ENCODE measurements around the gene ART3.

ART3 gene

GRCh38 chr4:76058302-76058701 lies 16.2 kb upstream of the ART3 start:
- H3K9me3 Mint-ChIP-seq: no peaks in the 10 kb centered on the region
- DNase-seq: no peak
- H3K4me3 Mint-ChIP-seq: no peak overlapping the region
- H3K4me1 Mint-ChIP-seq: peaks cover 29% of the 10 kb centered on the region
- H3K27me3 Mint-ChIP-seq: no peaks in the 10 kb centered on the region
- no peaks in the 10 kb centered on the region for H3K36me3 Mint-ChIP-seq
- CTCF ChIA-PET: interaction anchor here (1.5 to 2.9 kb wide), 2 partner anchors 9 to 62 kb away, joined by 4 to 24 read pairs; no protein-coding TSS in a partner anchor
- no peak overlapping the region for H3K27ac Mint-ChIP-seq

- no peaks in the 10 kb centered on the region for H3K36me3 Mint-ChIP-seq
- H3K27me3 Mint-ChIP-seq: no peaks in the 10 kb centered on the region
- H3K4me3 Mint-ChIP-seq: no peak overlapping the region
- CTCF ChIA-PET: interaction anchor here (0.8 to 2.9 kb wide), 3 partner anchors 8 to 63 kb away, joined by 3 to 24 read pairs (median 4); no protein-coding TSS in a partner anchor
- H3K4me1 Mint-ChIP-seq: peaks cover 29% of the 10 kb centered on the region
- H3K9me3 Mint-ChIP-seq: no peaks in the 10 kb centered on the region
- H3K27ac Mint-ChIP-seq: no peak overlapping the region
- DNase-seq: no peak
Measured at GRCh38 chr4:76058888-76059426, 15.6 kb upstream of the ART3 start.

- no peak overlapping the region for H3K4me3 Mint-ChIP-seq
- no peak for DNase-seq
- no peaks in the 10 kb centered on the region for H3K36me3 Mint-ChIP-seq
Measured at GRCh38 chr4:76059750-76060149, 14.8 kb upstream of the ART3 start.

GRCh38 chr4:76060506-76060905 lies 14.0 kb upstream of the ART3 start:
- Mint-ChIP-seq H3K36me3 (no peaks in the 10 kb centered on the region), H3K4me3 (no peak overlapping the region), H3K4me1 (peaks cover 22% of the 10 kb centered on the region), H3K27ac (no peak overlapping the region), H3K9me3 (no peaks in the 10 kb centered on the region), H3K27me3 (no peaks in the 10 kb centered on the region)
- DNase-seq: no peak
- CTCF ChIA-PET: interaction anchor here (1.3 to 5.1 kb wide), 2 partner anchors 61 to 64 kb away, joined by 3 to 45 read pairs; no protein-coding TSS in a partner anchor

More at GRCh38 chr4:76059750-76060149, 14.8 kb upstream of the ART3 start:
- H3K27ac Mint-ChIP-seq: no peak overlapping the region
- H3K27me3 Mint-ChIP-seq: no peaks in the 10 kb centered on the region
- H3K4me1 Mint-ChIP-seq: peaks cover 29% of the 10 kb centered on the region
- no peaks in the 10 kb centered on the region for H3K9me3 Mint-ChIP-seq
- CTCF ChIA-PET: interaction anchor here (2.9 kb wide), 1 partner anchor 64 kb away, joined by 24 read pairs; no protein-coding TSS in a partner anchor

- H3K27me3 Mint-ChIP-seq: no peaks in the 10 kb centered on the region
- CTCF ChIA-PET: interaction anchor here (1.3 to 5.1 kb wide), 2 partner anchors 61 to 65 kb away, joined by 3 to 45 read pairs; no protein-coding TSS in a partner anchor
- H3K9me3 Mint-ChIP-seq: no peaks in the 10 kb centered on the region
- H3K36me3 Mint-ChIP-seq: no peaks in the 10 kb centered on the region
- no peak for DNase-seq
- H3K27ac Mint-ChIP-seq: no peak overlapping the region
- peaks cover 16% of the 10 kb centered on the region for H3K4me1 Mint-ChIP-seq
- H3K4me3 Mint-ChIP-seq: no peak overlapping the region
Measured at GRCh38 chr4:76061421-76061820, 13.1 kb upstream of the ART3 start.

- Mint-ChIP-seq H3K9me3 (no peaks in the 10 kb centered on the region), H3K36me3 (no peaks in the 10 kb centered on the region), H3K4me1 (peaks cover 16% of the 10 kb centered on the region), H3K4me3 (no peak overlapping the region), H3K27ac (no peak overlapping the region), H3K27me3 (no peaks in the 10 kb centered on the region)
- DNase-seq: no peak
- CTCF ChIA-PET: interaction anchor here (5.1 kb wide), 1 partner anchor 66 kb away, joined by 45 read pairs; no protein-coding TSS in a partner anchor
Measured at GRCh38 chr4:76061982-76062381, 12.5 kb upstream of the ART3 start.

GRCh38 chr4:76066546-76066945 lies 8.0 kb upstream of the ART3 start:
- H3K9me3 Mint-ChIP-seq: no peaks in the 10 kb centered on the region
- no peaks in the 10 kb centered on the region for H3K27me3 Mint-ChIP-seq
- H3K4me1 Mint-ChIP-seq: no peaks in the 10 kb centered on the region
- no peak for DNase-seq
- H3K36me3 Mint-ChIP-seq: no peaks in the 10 kb centered on the region
- no peak overlapping the region for H3K27ac Mint-ChIP-seq
- CTCF ChIA-PET: interaction anchor here (0.5 to 4.0 kb wide), 8 partner anchors 9 to 341 kb away, joined by 3 to 50 read pairs (median 4); no protein-coding TSS in a partner anchor
- H3K4me3 Mint-ChIP-seq: no peak overlapping the region

GRCh38 chr4:76067652-76068286 lies 6.7 kb upstream of the ART3 start:
- H3K9me3 Mint-ChIP-seq: no peaks in the 10 kb centered on the region

GRCh38 chr4:76072760-76073159 lies 1.7 kb upstream of the ART3 start:
- Mint-ChIP-seq H3K27me3 (no peaks in the 10 kb centered on the region), H3K36me3 (no peaks in the 10 kb centered on the region), H3K9me3 (no peaks in the 10 kb centered on the region), H3K4me3 (no peak overlapping the region), H3K4me1 (no peaks in the 10 kb centered on the region), H3K27ac (no peak overlapping the region)
- CTCF ChIA-PET: no interaction called here
- no peak for DNase-seq

More at GRCh38 chr4:76067652-76068286, 6.7 kb upstream of the ART3 start:
- CTCF ChIA-PET: interaction anchor here (1.0 to 4.0 kb wide), 6 partner anchors 10 to 76 kb away, joined by 3 to 50 read pairs (median 4); no protein-coding TSS in a partner anchor
- Mint-ChIP-seq H3K27me3 (no peaks in the 10 kb centered on the region), H3K4me1 (no peaks in the 10 kb centered on the region), H3K4me3 (no peak overlapping the region), H3K27ac (no peak overlapping the region), H3K36me3 (no peaks in the 10 kb centered on the region)
- DNase-seq: peak; percentile 81

GRCh38 chr4:76074993-76075600 lies 588 bp downstream of the ART3 start:
- peaks cover 5% of the 10 kb centered on the region for H3K27me3 Mint-ChIP-seq
- H3K9me3 Mint-ChIP-seq: no peaks in the 10 kb centered on the region
- no peak for DNase-seq
- H3K4me1 Mint-ChIP-seq: no peaks in the 10 kb centered on the region
- no peak overlapping the region for H3K27ac Mint-ChIP-seq
- CTCF ChIA-PET: interaction anchor here (1.4 to 2.4 kb wide), 2 partner anchors 12 to 79 kb away, joined by 5 to 7 read pairs; no protein-coding TSS in a partner anchor
- no peak overlapping the region for H3K4me3 Mint-ChIP-seq
- H3K36me3 Mint-ChIP-seq: no peaks in the 10 kb centered on the region

GRCh38 chr4:76078033-76078613 lies 3.6 kb downstream of the ART3 start:
- no peaks in the 10 kb centered on the region for H3K36me3 Mint-ChIP-seq
- no peak overlapping the region for H3K4me3 Mint-ChIP-seq
- DNase-seq: no peak
- H3K27ac Mint-ChIP-seq: no peak overlapping the region
- CTCF ChIA-PET: interaction anchor here (1.1 to 1.8 kb wide), 2 partner anchors 9 to 11 kb away, joined by 4 to 6 read pairs; no protein-coding TSS in a partner anchor
- H3K9me3 Mint-ChIP-seq: no peaks in the 10 kb centered on the region
- H3K4me1 Mint-ChIP-seq: no peaks in the 10 kb centered on the region
- peaks cover 5% of the 10 kb centered on the region for H3K27me3 Mint-ChIP-seq

- H3K4me3 Mint-ChIP-seq: no peak overlapping the region
- peaks cover 7% of the 10 kb centered on the region for H3K27me3 Mint-ChIP-seq
- no peaks in the 10 kb centered on the region for H3K4me1 Mint-ChIP-seq
- no peak for DNase-seq
- H3K27ac Mint-ChIP-seq: no peak overlapping the region
- no peaks in the 10 kb centered on the region for H3K36me3 Mint-ChIP-seq
- CTCF ChIA-PET: interaction anchor here (0.6 to 2.1 kb wide), 2 partner anchors 17 to 87 kb away, joined by 3 to 11 read pairs; no protein-coding TSS in a partner anchor
- no peaks in the 10 kb centered on the region for H3K9me3 Mint-ChIP-seq
Measured at GRCh38 chr4:76083386-76083988, 9.0 kb downstream of the ART3 start.

- CTCF ChIA-PET: interaction anchor here (1.0 to 2.1 kb wide), 3 partner anchors 88 to 187 kb away, joined by 3 to 11 read pairs (median 3); no protein-coding TSS in a partner anchor
- peaks cover 4% of the 10 kb centered on the region for H3K27me3 Mint-ChIP-seq
- no peak overlapping the region for H3K27ac Mint-ChIP-seq
- no peaks in the 10 kb centered on the region for H3K9me3 Mint-ChIP-seq
- DNase-seq: no peak
- no peaks in the 10 kb centered on the region for H3K36me3 Mint-ChIP-seq
- H3K4me1 Mint-ChIP-seq: no peaks in the 10 kb centered on the region
- H3K4me3 Mint-ChIP-seq: no peak overlapping the region
Measured at GRCh38 chr4:76084542-76084941, 10.0 kb downstream of the ART3 start.
